OCI-LY1 (cell line): ENCODE results near the gene EGFL6.

Experiments
- H2AFZ ChIP-seq: fragments of 200-600 bp; sonication (generic), shearing (Covaris generic); 2 replicates; pipeline ENCODE4 v1.6.0; 2014; ENCODE audit warnings: antibody characterized with exemption, mild to moderate bottlenecking, low read length
- H3F3A ChIP-seq: fragments of 200-600 bp; sonication (generic), shearing (Covaris generic); 2 replicates; pipeline ENCODE4 v1.6.0; 2014; ENCODE audit warnings: mild to moderate bottlenecking, antibody characterized with exemption, low read length, moderate library complexity; ENCODE audit not compliant: insufficient read depth
- H3K27ac ChIP-seq: fragments of 200-600 bp; sonication (generic); 2 replicates; pipeline ENCODE4 v1.5.1; 2014; ENCODE audit warnings: low read length, mixed run types, mild to moderate bottlenecking, low read depth; ENCODE audit not compliant: poor library complexity, severe bottlenecking
- H3K27me3 ChIP-seq: fragments of 200-600 bp; sonication (generic); 2 replicates; pipeline ENCODE4 v1.6.0; 2014; ENCODE audit warnings: antibody characterized with exemption, mild to moderate bottlenecking, low read length, moderate library complexity; ENCODE audit not compliant: insufficient read depth
- H3K36me3 ChIP-seq: fragments of 200-600 bp; sonication (generic); 2 replicates; pipeline ENCODE4 v1.6.1; 2014; ENCODE audit warnings: mild to moderate bottlenecking, antibody characterized with exemption, low read length, moderate library complexity, mixed read lengths; ENCODE audit not compliant: insufficient read depth
- H3K4me1 ChIP-seq: fragments of 200-600 bp; sonication (generic); 2 replicates; pipeline ENCODE4 v1.5.1; 2014; ENCODE audit warnings: mild to moderate bottlenecking, low read length, moderate library complexity; ENCODE audit not compliant: insufficient read depth, severe bottlenecking
- H3K4me2 ChIP-seq: fragments of 200-600 bp; sonication (generic), shearing (Covaris generic); 2 replicates; pipeline ENCODE4 v1.6.1; 2014; ENCODE audit warnings: low read length
- H3K4me3 ChIP-seq: fragments of 200-600 bp; sonication (generic); 2 replicates; pipeline ENCODE4 v1.5.1; 2014; ENCODE audit warnings: low read length, low read depth, mild to moderate bottlenecking, mixed read lengths; ENCODE audit not compliant: poor library complexity, severe bottlenecking
- H3K79me2 ChIP-seq: fragments of 200-600 bp; shearing (Covaris generic); 2 replicates; pipeline ENCODE4 v1.6.1; 2016; ENCODE audit warnings: mixed run types, low read length, mixed read lengths; ENCODE audit not compliant: insufficient read depth
- H3K9ac ChIP-seq: fragments of 200-600 bp; sonication (generic), shearing (Covaris generic); 2 replicates; pipeline ENCODE4 v1.6.1; 2014; ENCODE audit warnings: mild to moderate bottlenecking, low read length, mixed read lengths
- H3K9me2 ChIP-seq: fragments of 200-600 bp; sonication (generic), shearing (Covaris generic); 2 replicates; pipeline ENCODE4 v1.6.1; 2014; ENCODE audit warnings: low read depth, mild to moderate bottlenecking, low read length, mixed read lengths
- H3K9me3 ChIP-seq: fragments of 200-600 bp; shearing (Covaris generic); 2 replicates; pipeline ENCODE4 v1.6.1; 2014; ENCODE audit warnings: low read length, mixed read lengths
- H4K20me1 ChIP-seq: fragments of 200-600 bp; sonication (generic), shearing (Covaris generic); 2 replicates; pipeline ENCODE4 v1.6.0; 2016; ENCODE audit warnings: mild to moderate bottlenecking, low read length; ENCODE audit not compliant: insufficient read depth
- CTCF ChIP-seq: fragments of 200-600 bp; sonication (generic), shearing (Covaris generic); IDR thresholded peaks from 2 replicates; pipeline ENCODE4 v1.5.1; 2017; ENCODE audit warnings: mild to moderate bottlenecking, antibody characterized with exemption, low read length, moderate library complexity, mixed read lengths
- EZH2 ChIP-seq: fragments of 200-600 bp; sonication (generic), shearing (Covaris generic); IDR thresholded peaks from 2 replicates; pipeline ENCODE4 v1.8.0; 2017; ENCODE audit warnings: borderline replicate concordance, mixed run types, mild to moderate bottlenecking, antibody characterized with exemption, low read length, moderate library complexity, mixed read lengths

EGFL6 gene

GRCh38 chrX:13569479-13570260 lies at the start of gene EGFL6:
Gene EGFL6, plus strand, starts transcription at chrX:13569601. Its CDS starts 261 bp downstream, at chrX:13569862.
- H3K27ac ChIP-seq: no peak within 1 kb of the TSS
- no peak within 1 kb of the TSS for H3K4me3 ChIP-seq
- no peaks in the 10 kb centered on the region for H3K4me1 ChIP-seq
- H3K27me3 ChIP-seq: no peaks in the 10 kb centered on the region
- no peaks in the 10 kb centered on the region for H3K9me3 ChIP-seq
- H3K4me2 ChIP-seq: no peak within 1 kb of the TSS
- no peaks in the 10 kb centered on the region for H3K9me2 ChIP-seq
- H3K36me3 ChIP-seq: no peaks in the 10 kb centered on the region
- no peak within 1 kb of the TSS for H3K9ac ChIP-seq
- no peak for TF ChIP-seq EZH2
- TF ChIP-seq CTCF: no peak
- H4K20me1 ChIP-seq: no peaks in the 10 kb centered on the region
- no peaks in the 10 kb centered on the region for H3F3A ChIP-seq
- no peak within 1 kb of the TSS for H2AFZ ChIP-seq
- no peaks in the 10 kb centered on the region for H3K79me2 ChIP-seq

GRCh38 chrX:13520351-13520750 lies 49.0 kb upstream of the EGFL6 start:
- Histone ChIP-seq H3K27ac (no peak overlapping the region), H3F3A (no peaks in the 10 kb centered on the region), H3K36me3 (no peaks in the 10 kb centered on the region), H3K9me3 (no peaks in the 10 kb centered on the region), H3K79me2 (no peaks in the 10 kb centered on the region), H3K4me1 (no peaks in the 10 kb centered on the region), H3K9ac (no peak overlapping the region), H2AFZ (no peak overlapping the region), H4K20me1 (no peaks in the 10 kb centered on the region), H3K27me3 (no peaks in the 10 kb centered on the region), H3K4me2 (no peak overlapping the region), H3K9me2 (no peaks in the 10 kb centered on the region), H3K4me3 (no peak overlapping the region)
- TF ChIP-seq CTCF: no peak
- TF ChIP-seq EZH2: no peak

- H2AFZ ChIP-seq: no peak overlapping the region
- no peaks in the 10 kb centered on the region for H3K9me3 ChIP-seq
- no peaks in the 10 kb centered on the region for H4K20me1 ChIP-seq
- no peaks in the 10 kb centered on the region for H3F3A ChIP-seq
- H3K4me2 ChIP-seq: no peak overlapping the region
- no peak overlapping the region for H3K4me3 ChIP-seq
- no peak overlapping the region for H3K9ac ChIP-seq
- H3K27me3 ChIP-seq: no peaks in the 10 kb centered on the region
- H3K79me2 ChIP-seq: no peaks in the 10 kb centered on the region
- H3K9me2 ChIP-seq: no peaks in the 10 kb centered on the region
- no peak overlapping the region for H3K27ac ChIP-seq
- no peaks in the 10 kb centered on the region for H3K4me1 ChIP-seq
- no peaks in the 10 kb centered on the region for H3K36me3 ChIP-seq
- no peak for TF ChIP-seq CTCF
- no peak for TF ChIP-seq EZH2
Observed at GRCh38 chrX:13520936-13521335, 48.5 kb upstream of the EGFL6 start.
